ENCODE data around the gene UBR3.

- TF ChIP-seq CTCF (IDR thresholded peaks at IDR 0.05; ENCODE audit: low read length) (no peak), EZH2phosphoT487 (IDR thresholded peaks at IDR 0.05; ENCODE audit: low read length) (no peak), EZH2 (optimal IDR thresholded peaks at IDR 0.05; ENCODE audit: low read depth, low read length) (no peak)
Measured at GRCh38 chr2:169964740-169965139, 137.5 kb downstream of the UBR3 start.

Data from MM.1S (cell line).